Activated naive CD4-positive, alpha-beta T cell treated with anti-CD3 and anti-CD28 coated beads, Interleukin-2, amount 10 ng/mL, durations not matched to agents 5 hours and 36 hours (primary cell): ENCODE results near the gene SCRN3. TPM values are rescaled to one million over a fixed set of nuclear protein-coding genes. Genes with fewer than 3 reads are reported as not detected.

Experiments used
- total RNA-seq, 2 experiments: library from RNA; stranded (reverse); gene quantifications; one replicate each; pipeline ENCODE4 v1.2.3, GENCODE V29; 2021

SCRN3 gene
- total RNA-seq, result 10 to 100 TPM; 15.8 to 16.8 TPM

GRCh38 chr2:174395284-174395968, at the start of gene SCRN3:
SCRN3 (plus strand) TSS chr2:174395730; CDS start chr2:174398284, 2,554 bp downstream.

Other genes with a start within 250 kb of the SCRN3 start
- 10 to 100 TPM; 74.4 TPM for gene OLA1, start 147.2 kb upstream of the SCRN3 start, total RNA-seq
- gene SP9, start 60.8 kb upstream of the SCRN3 start, total RNA-seq, result not detected
- 10 to 100 TPM; 36.3 to 43.8 TPM for gene GPR155, start 91.3 kb downstream of the SCRN3 start, total RNA-seq
- 100 to 1,000 TPM; 459 to 481 TPM for gene WIPF1, start 202.1 kb downstream of the SCRN3 start, total RNA-seq